ACC112 (cell line): ENCODE results near the gene RPP25.
"Not testable (repeated sequence)": the region's sequence is repeated elsewhere in the genome, so short reads cannot be mapped to it uniquely, and the experiment has no call there.

Source experiments
- H2AFZ ChIP-seq: fragments of 200-600 bp; sonication (generic); one replicate; pipeline ENCODE4 v1.6.0; 2017; ENCODE audit warnings: antibody characterized with exemption, low read length; ENCODE audit not compliant: unreplicated experiment
- H3K27ac ChIP-seq: fragments of 200-600 bp; sonication (generic); 2 replicates; pipeline ENCODE4 v1.5.1; 2014; ENCODE audit warnings: low read depth, mild to moderate bottlenecking, antibody characterized with exemption, low read length, moderate library complexity
- H3K27me3 ChIP-seq: fragments of 200-600 bp; sonication (generic); 2 replicates; pipeline ENCODE4 v1.6.1; 2014; ENCODE audit warnings: mild to moderate bottlenecking, antibody characterized with exemption, low read length, moderate library complexity, mixed read lengths; ENCODE audit not compliant: insufficient read depth
- H3K36me3 ChIP-seq: fragments of 200-600 bp; sonication (generic); 2 replicates; pipeline ENCODE4 v1.6.1; 2016; ENCODE audit warnings: mild to moderate bottlenecking, antibody characterized with exemption, low read length, moderate library complexity, mixed read lengths; ENCODE audit not compliant: insufficient read depth
- H3K4me1 ChIP-seq: fragments of 200-600 bp; sonication (generic); one replicate; pipeline ENCODE4 v1.6.1; 2016; ENCODE audit warnings: low read length, mixed read lengths; ENCODE audit not compliant: insufficient read depth, unreplicated experiment, control insufficient read depth
- H3K4me3 ChIP-seq: fragments of 200-600 bp; sonication (generic); 2 replicates; pipeline ENCODE4 v1.5.1; 2014; ENCODE audit warnings: mild to moderate bottlenecking, low read depth, low read length
- H3K79me2 ChIP-seq: fragments of 200-600 bp; sonication (generic); one replicate; pipeline ENCODE4 v1.6.0; 2016; ENCODE audit warnings: low read length; ENCODE audit not compliant: control insufficient read depth, unreplicated experiment, insufficient read depth

RPP25 gene

GRCh38 chr15:74920456-74920855 is 36.1 kb downstream of the RPP25 start:
- no peaks in the 10 kb centered on the region for H3K79me2 ChIP-seq
- no peak overlapping the region for H2AFZ ChIP-seq
- H3K27me3 ChIP-seq: no peaks in the 10 kb centered on the region
- H3K36me3 ChIP-seq: peaks cover 21% of the 10 kb centered on the region
- H3K4me3 ChIP-seq: no peak overlapping the region
- H3K27ac ChIP-seq: no peak overlapping the region
- no peaks in the 10 kb centered on the region for H3K4me1 ChIP-seq

- H3K4me3 ChIP-seq: no peak overlapping the region
- no peak overlapping the region for H2AFZ ChIP-seq
- no peaks in the 10 kb centered on the region for H3K27me3 ChIP-seq
- H3K36me3 ChIP-seq: peaks cover 15% of the 10 kb centered on the region
- no peaks in the 10 kb centered on the region for H3K79me2 ChIP-seq
- H3K4me1 ChIP-seq: no peaks in the 10 kb centered on the region
- H3K27ac ChIP-seq: no peak overlapping the region
These were observed 38.9 kb downstream of the RPP25 start for GRCh38 chr15:74917676-74918075.

GRCh38 chr15:74913799-74914198 is 42.8 kb downstream of the RPP25 start:
- H3K27me3 ChIP-seq, H3K79me2 ChIP-seq, H3K4me1 ChIP-seq, H3K4me3 ChIP-seq, H3K27ac ChIP-seq, H2AFZ ChIP-seq, H3K36me3 ChIP-seq: not testable (repeated sequence)

GRCh38 chr15:74913041-74913440 is 43.5 kb downstream of the RPP25 start:
- Histone ChIP-seq H3K27me3 (no peaks in the 10 kb centered on the region), H3K4me3 (no peak overlapping the region), H3K79me2 (no peaks in the 10 kb centered on the region), H3K27ac (no peak overlapping the region), H3K36me3 (peaks cover 5% of the 10 kb centered on the region; the same call in 1 of the 2 replicates), H3K4me1 (no peaks in the 10 kb centered on the region), H2AFZ (no peak overlapping the region)

- Histone ChIP-seq H3K4me3 (no peak overlapping the region), H3K27me3 (no peaks in the 10 kb centered on the region), H2AFZ (no peak overlapping the region), H3K79me2 (peaks cover 21% of the 10 kb centered on the region), H3K4me1 (peaks cover 15% of the 10 kb centered on the region), H3K36me3 (peaks cover 14% of the 10 kb centered on the region; the same call in 1 of the 2 replicates), H3K27ac (no peak overlapping the region)
These were observed 47.9 kb downstream of the RPP25 start for GRCh38 chr15:74908635-74909034.

- peak overlapping the region; percentile 74 for H2AFZ ChIP-seq
- H3K79me2 ChIP-seq: peaks cover 25% of the 10 kb centered on the region
- peak overlapping the region; percentile 77 for H3K4me3 ChIP-seq
- peak overlapping the region; percentile 7; the same call in 1 of the 2 replicates for H3K27ac ChIP-seq
- H3K4me1 ChIP-seq: peaks cover 15% of the 10 kb centered on the region
- H3K36me3 ChIP-seq: peaks cover 16% of the 10 kb centered on the region; the same call in 1 of the 2 replicates
- H3K27me3 ChIP-seq: no peaks in the 10 kb centered on the region
These were observed 49.3 kb downstream of the RPP25 start for GRCh38 chr15:74907163-74907870.

GRCh38 chr15:74906450-74907162 is 50.0 kb downstream of the RPP25 start, which contains the start of gene FAM219B:
FAM219B (minus strand) TSS chr15:74906851; CDS start chr15:74906800, 51 bp downstream.
- peak within 1 kb of the TSS; percentile 56 for H3K27ac ChIP-seq
- H3K27me3 ChIP-seq: no peaks in the 10 kb centered on the region
- peak within 1 kb of the TSS; percentile 74 for H2AFZ ChIP-seq
- peaks cover 15% of the 10 kb centered on the region for H3K4me1 ChIP-seq
- peaks cover 15% of the 10 kb centered on the region; the same call in 1 of the 2 replicates for H3K36me3 ChIP-seq
- peaks cover 25% of the 10 kb centered on the region for H3K79me2 ChIP-seq
- H3K4me3 ChIP-seq: peak within 1 kb of the TSS; percentile 77

GRCh38 chr15:74906067-74906449 is 50.5 kb downstream of the RPP25 start:
- peaks cover 25% of the 10 kb centered on the region for H3K79me2 ChIP-seq
- H3K4me3 ChIP-seq: peak overlapping the region; percentile 77
- H2AFZ ChIP-seq: peak overlapping the region; percentile 74
- peaks cover 15% of the 10 kb centered on the region for H3K4me1 ChIP-seq
- H3K36me3 ChIP-seq: peaks cover 14% of the 10 kb centered on the region; the same call in 1 of the 2 replicates
- H3K27me3 ChIP-seq: no peaks in the 10 kb centered on the region
- peak overlapping the region; percentile 56 for H3K27ac ChIP-seq
